DND-41 (cell line): ENCODE results near the gene LRRC42.

Experiments
- ATAC-seq: fragments of 200-7000 bp; cut with Tn5 transposase; 3 replicates; pipeline ENCODE4 v1.9.1; 2021; ENCODE audit warnings: low read depth; ENCODE audit not compliant: insufficient read depth
- DNase-seq: peaks from one replicate; pipeline ENCODE4 v3.0.0-alpha.2; 2020
- H2AFZ ChIP-seq: 2 replicates; pipeline ENCODE4 v1.6.0; 2012; ENCODE audit warnings: low read depth, low read length
- H3K27ac ChIP-seq: 2 replicates; pipeline ENCODE4 v1.5.1; 2012; ENCODE audit warnings: low read length, inconsistent platforms
- H3K27me3 ChIP-seq: fragments of 200-600 bp; sonication (generic); 2 replicates; pipeline ENCODE4 v1.6.0; 2012; ENCODE audit warnings: low read length, mild to moderate bottlenecking, inconsistent platforms; ENCODE audit not compliant: insufficient read depth, poor library complexity
- H3K36me3 ChIP-seq: 2 replicates; pipeline ENCODE4 v1.5.1; 2012; ENCODE audit warnings: low read length, inconsistent platforms; ENCODE audit not compliant: insufficient read depth
- H3K4me1 ChIP-seq: 2 replicates; pipeline ENCODE4 v1.5.1; 2012; ENCODE audit warnings: mild to moderate bottlenecking, low read length; ENCODE audit not compliant: insufficient read depth
- H3K4me2 ChIP-seq: 2 replicates; pipeline ENCODE4 v1.6.0; 2012; ENCODE audit warnings: mild to moderate bottlenecking, moderate library complexity, low read length, inconsistent platforms; ENCODE audit not compliant: insufficient read depth
- H3K4me3 ChIP-seq, 2 experiments: fragments of 200-600 bp in 1 of 2; shearing (Covaris generic) in 1 of 2; 2 replicates each; pipeline ENCODE4 v1.5.1; 2012 to 2016; ENCODE audit warnings: inconsistent platforms in 2 of 2, low read length in 2 of 2, mild to moderate bottlenecking in 2 of 2, low read depth in 1 of 2, moderate library complexity in 1 of 2
- H3K79me2 ChIP-seq: 2 replicates; pipeline ENCODE4 v1.6.0; 2012; ENCODE audit warnings: low read length, inconsistent platforms; ENCODE audit not compliant: insufficient read depth
- H3K9ac ChIP-seq: 2 replicates; pipeline ENCODE4 v1.6.0; 2012; ENCODE audit warnings: low read depth, mild to moderate bottlenecking, inconsistent platforms, low read length, moderate library complexity
- H3K9me3 ChIP-seq: 2 replicates; pipeline ENCODE4 v1.5.1; 2012; ENCODE audit warnings: low read length, moderate library complexity, mild to moderate bottlenecking, inconsistent platforms; ENCODE audit not compliant: insufficient read depth, severe bottlenecking
- H4K20me1 ChIP-seq: 2 replicates; pipeline ENCODE4 v1.6.0; 2012; ENCODE audit warnings: low read length; ENCODE audit not compliant: insufficient read depth
- EZH2 ChIP-seq: IDR thresholded peaks from 3 replicates; pipeline ENCODE4 v1.6.1; 2012; ENCODE audit warnings: borderline replicate concordance, low read depth, mild to moderate bottlenecking, moderate library complexity, low read length, inconsistent platforms; ENCODE audit not compliant: severe bottlenecking
- TF ChIP-seq, protein P1 (sequence below): IDR thresholded peaks from 2 replicates; pipeline ENCODE4 v1.5.1; 2012; ENCODE audit warnings: borderline replicate concordance, low read length, moderate library complexity, mild to moderate bottlenecking; ENCODE audit not compliant: poor library complexity, severe bottlenecking; ENCODE audit errors: extremely low read depth

The LRRC42 gene

DNA sequence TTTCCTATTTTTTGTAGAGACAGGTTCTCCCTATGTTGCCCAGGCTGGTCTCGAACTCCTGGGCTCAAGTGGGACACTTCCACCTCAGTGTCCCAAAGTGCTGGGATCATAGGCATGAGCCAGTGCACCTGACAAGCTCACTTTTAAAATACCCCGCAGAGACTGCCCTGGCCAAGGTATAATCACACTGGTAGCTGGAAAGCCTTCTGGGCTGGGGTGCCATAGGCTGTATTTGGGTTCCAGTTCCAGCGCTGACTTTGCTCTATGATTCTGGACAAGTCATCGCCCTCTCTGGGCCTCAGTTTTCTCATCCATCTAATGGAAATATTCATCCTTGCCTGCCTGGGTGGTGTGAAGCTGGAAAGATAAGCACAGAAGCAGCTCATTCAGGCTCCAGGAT is 61.5 kb downstream of the LRRC42 start:
- no peaks in the 10 kb centered on the region for H3K79me2 ChIP-seq
- no peaks in the 10 kb centered on the region for H3K9me3 ChIP-seq
- no peak overlapping the region for H3K4me2 ChIP-seq
- TF ChIP-seq, protein P1, sequence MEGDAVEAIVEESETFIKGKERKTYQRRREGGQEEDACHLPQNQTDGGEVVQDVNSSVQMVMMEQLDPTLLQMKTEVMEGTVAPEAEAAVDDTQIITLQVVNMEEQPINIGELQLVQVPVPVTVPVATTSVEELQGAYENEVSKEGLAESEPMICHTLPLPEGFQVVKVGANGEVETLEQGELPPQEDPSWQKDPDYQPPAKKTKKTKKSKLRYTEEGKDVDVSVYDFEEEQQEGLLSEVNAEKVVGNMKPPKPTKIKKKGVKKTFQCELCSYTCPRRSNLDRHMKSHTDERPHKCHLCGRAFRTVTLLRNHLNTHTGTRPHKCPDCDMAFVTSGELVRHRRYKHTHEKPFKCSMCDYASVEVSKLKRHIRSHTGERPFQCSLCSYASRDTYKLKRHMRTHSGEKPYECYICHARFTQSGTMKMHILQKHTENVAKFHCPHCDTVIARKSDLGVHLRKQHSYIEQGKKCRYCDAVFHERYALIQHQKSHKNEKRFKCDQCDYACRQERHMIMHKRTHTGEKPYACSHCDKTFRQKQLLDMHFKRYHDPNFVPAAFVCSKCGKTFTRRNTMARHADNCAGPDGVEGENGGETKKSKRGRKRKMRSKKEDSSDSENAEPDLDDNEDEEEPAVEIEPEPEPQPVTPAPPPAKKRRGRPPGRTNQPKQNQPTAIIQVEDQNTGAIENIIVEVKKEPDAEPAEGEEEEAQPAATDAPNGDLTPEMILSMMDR, result no peak
- TF ChIP-seq EZH2, result no peak
- ATAC-seq (no peak), DNase-seq (no peak)
- no peak overlapping the region for H2AFZ ChIP-seq
- no peaks in the 10 kb centered on the region for H4K20me1 ChIP-seq
- H3K9ac ChIP-seq, result no peak overlapping the region
- no peak overlapping the region for H3K4me3 ChIP-seq
- no peaks in the 10 kb centered on the region for H3K36me3 ChIP-seq
- H3K27me3 ChIP-seq, result peaks cover 2% of the 10 kb centered on the region
- no peak overlapping the region for H3K27ac ChIP-seq
- no peaks in the 10 kb centered on the region for H3K4me1 ChIP-seq

DNA sequence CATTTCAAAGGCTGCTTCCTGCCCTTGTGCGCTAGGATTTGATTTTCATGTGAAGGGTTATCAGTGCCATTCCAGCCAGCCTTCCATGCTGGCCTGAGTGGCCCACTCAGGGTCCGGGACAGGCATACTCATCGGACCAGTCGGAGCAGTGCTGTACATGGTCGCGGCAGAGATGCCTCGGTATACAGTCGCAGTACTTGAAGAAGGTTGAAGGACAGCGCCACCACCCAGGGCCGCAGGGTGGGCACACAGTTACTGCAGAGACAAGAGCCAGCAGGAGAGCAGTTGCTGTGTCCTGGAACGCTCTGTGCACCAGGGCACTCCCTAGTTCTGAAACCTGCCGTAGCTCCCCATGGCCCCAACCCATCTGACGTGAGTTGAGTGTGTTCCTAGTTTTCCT is 62.7 kb downstream of the LRRC42 start:
- TF ChIP-seq, protein P1, result no peak
- no peak for TF ChIP-seq EZH2
- no peak overlapping the region for H3K27ac ChIP-seq
- H3K27me3 ChIP-seq, result peaks cover 2% of the 10 kb centered on the region
- H2AFZ ChIP-seq, result no peak overlapping the region
- no peak overlapping the region for H3K9ac ChIP-seq
- no peaks in the 10 kb centered on the region for H3K4me1 ChIP-seq
- ATAC-seq (no peak), DNase-seq (no peak)
- H3K36me3 ChIP-seq, result no peaks in the 10 kb centered on the region
- no peak overlapping the region for H3K4me3 ChIP-seq
- H4K20me1 ChIP-seq, result no peaks in the 10 kb centered on the region
- no peaks in the 10 kb centered on the region for H3K9me3 ChIP-seq
- H3K79me2 ChIP-seq, result no peaks in the 10 kb centered on the region
- no peak overlapping the region for H3K4me2 ChIP-seq

DNA sequence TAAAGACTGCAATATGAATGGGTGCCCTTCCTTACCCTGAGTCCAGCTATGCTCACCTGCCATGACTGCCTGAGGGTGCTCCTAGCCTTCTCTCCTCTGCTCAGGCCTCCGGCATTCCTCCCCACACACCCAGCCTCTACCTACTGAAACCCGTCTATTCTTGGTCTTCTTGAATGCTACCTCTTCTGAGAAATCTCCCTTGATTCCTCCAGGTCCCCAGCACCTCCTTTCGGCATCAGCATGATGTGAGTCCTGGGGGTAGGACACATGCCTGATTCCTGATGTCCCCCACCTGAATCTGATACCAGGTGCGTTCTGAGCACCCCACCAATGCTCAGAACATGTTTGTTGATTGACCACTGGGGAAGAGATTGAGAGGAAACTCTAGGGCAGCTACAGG is 63.3 kb downstream of the LRRC42 start:
- H3K9ac ChIP-seq, result no peak overlapping the region
- H3K27ac ChIP-seq, result no peak overlapping the region
- H3K79me2 ChIP-seq, result no peaks in the 10 kb centered on the region
- H3K27me3 ChIP-seq, result peaks cover 2% of the 10 kb centered on the region
- H3K4me3 ChIP-seq, result no peak overlapping the region
- DNase-seq, result no peak
- no peaks in the 10 kb centered on the region for H3K9me3 ChIP-seq
- H3K4me2 ChIP-seq, result no peak overlapping the region
- no peak overlapping the region for H2AFZ ChIP-seq
- H4K20me1 ChIP-seq, result no peaks in the 10 kb centered on the region
- no peaks in the 10 kb centered on the region for H3K4me1 ChIP-seq
- H3K36me3 ChIP-seq, result no peaks in the 10 kb centered on the region
- no peak for TF ChIP-seq EZH2
- TF ChIP-seq, protein P1, result no peak
- no peak for ATAC-seq
